Left renal pelvis (tissue), 4 donors: ENCODE results near the gene DEK. TPM values are rescaled to one million over a fixed set of nuclear protein-coding genes. Genes with fewer than 3 reads are reported as not detected.
"Not testable (repeated sequence)": the region's sequence is repeated elsewhere in the genome, so short reads cannot be mapped to it uniquely, and the experiment has no call there.

ENCODE experiments used
- DNase-seq, 4 donors: peaks; one replicate each; pipeline ENCODE4 v3.0.0-alpha.2; 2013; ENCODE audit warnings: low read depth in 4 of 4, low spot score in 3 of 4
- polyA plus RNA-seq, 4 donors: library from polyadenylated mRNA; unstranded; fragments of 120-200 nt; gene quantifications; one replicate each; pipeline ENCODE4 v1.2.1, GENCODE V29; 2013; ENCODE audit not compliant: insufficient read length in 4 of 4

The DEK gene
- polyA plus RNA-seq, 4 donors: 190 to 256 (median 209) TPM

DNA sequence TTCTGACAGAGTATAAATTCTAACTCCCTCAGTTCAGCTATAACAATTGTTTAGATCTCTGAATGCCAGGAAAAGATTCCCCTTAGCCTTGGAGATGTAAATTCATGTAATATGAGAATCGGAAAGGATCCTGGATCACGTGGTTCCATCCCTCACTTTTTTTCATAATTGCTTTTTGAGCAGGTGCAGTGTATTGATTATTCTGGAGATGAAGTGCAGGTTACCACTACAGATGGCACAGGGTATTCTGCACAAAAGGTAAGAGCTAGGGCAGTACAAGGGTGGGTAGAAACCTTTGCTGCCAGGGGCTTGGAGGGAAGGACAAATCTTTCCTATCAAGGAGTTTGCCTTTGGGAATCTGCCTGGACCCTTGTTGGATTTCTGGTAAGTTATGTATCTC lies 56.4 kb downstream of the DEK start:
- no peak for DNase-seq

DNA sequence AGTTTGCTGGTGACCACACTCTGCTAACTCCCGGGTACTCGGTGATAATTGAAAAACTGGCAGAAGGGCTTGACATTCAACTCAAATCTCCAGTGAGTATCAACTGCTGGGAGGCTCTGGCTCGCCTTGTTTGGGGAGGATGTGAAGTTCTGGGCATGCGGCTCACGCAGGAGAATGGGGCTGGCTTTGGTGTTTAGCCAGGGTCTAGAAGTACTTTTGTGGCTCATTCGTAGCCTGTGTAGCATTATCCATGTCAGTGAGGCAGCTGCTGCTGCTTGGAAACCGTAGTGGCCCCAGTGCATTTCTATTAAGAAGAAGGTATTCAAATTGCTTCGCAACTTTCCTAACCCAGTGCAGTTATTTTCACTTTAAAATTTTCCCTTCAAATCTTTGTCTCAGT lies 56.9 kb downstream of the DEK start:
- no peak for DNase-seq

DNA sequence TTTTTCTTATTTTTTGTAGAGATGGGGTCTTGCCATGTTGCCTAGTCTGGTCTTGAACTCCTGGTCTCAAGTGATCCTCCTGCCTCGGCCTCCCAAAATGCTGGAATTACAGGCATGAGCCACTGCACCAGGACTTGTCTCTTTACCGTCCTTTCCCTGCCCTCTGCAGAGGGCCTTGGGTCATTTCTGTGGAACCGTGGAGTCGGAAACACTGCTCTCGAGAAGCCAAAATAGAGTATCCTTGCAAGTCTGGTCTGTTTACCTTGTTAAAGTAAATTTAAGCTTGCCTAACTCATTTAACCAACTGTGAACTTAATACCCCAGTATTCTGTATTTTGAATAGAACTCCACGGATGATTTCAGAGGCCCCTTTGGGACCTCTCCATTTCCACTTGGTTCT lies 57.7 kb downstream of the DEK start:
- no peak for DNase-seq

DNA sequence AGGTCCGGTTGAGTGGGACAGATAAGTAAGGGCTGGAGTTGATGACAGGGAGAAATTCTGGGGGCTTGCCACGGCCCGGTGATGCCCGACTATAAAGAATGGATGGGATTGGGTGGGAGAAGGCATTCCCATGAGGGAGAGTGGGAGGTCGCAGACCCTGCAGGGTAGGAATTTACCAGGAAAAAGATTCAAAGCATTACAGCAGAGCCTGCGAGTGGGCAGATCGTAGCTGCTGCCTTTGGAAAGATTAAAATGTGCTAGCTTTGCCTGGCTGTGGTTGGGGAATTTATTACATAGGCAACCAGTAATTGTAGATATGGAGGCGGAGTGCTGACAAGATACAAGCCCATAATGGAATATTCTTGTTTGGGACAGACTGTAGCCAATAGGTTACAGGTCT lies 59.6 kb downstream of the DEK start:
- DNase-seq: no peak

DNA sequence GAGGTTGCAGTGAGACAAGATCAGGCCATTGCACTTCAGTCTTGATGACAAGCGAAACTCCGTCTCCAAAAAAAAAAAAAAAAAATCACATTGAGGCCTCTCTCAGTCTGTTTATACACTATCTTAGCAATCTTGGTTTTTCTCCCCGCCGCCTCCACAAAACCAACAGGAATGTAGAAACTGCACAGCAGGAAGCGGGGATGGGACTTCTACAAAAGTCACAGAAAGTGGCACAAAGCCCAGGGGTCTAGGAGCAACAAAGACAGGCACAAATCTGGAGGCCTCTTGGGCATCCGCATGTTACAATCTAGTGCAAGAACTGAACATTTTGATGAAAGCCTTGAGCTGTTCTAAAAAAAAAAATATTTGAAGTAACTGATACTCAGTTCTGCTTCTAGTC lies 60.5 kb downstream of the DEK start:
- no peak for DNase-seq

DNA sequence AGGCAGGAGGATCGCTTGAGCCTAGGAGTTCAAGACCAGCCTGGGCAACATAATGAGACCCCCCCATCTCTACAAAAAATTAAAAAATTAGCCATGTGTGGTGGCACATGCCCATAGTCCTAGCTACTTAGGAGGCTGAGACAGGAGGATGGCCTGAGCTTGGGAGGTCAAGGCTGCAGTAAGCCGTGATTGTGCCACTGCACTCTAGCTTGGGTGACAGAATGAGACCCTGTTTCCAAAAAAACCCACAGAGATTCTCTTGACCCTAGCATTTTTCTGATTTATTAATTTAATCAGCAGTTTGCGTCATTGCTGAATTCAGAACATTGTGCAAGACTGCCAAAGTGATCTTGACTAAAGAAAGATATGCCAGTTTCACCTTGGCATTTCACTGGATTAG lies 72.3 kb downstream of the DEK start:
- DNase-seq: no peak

DNA sequence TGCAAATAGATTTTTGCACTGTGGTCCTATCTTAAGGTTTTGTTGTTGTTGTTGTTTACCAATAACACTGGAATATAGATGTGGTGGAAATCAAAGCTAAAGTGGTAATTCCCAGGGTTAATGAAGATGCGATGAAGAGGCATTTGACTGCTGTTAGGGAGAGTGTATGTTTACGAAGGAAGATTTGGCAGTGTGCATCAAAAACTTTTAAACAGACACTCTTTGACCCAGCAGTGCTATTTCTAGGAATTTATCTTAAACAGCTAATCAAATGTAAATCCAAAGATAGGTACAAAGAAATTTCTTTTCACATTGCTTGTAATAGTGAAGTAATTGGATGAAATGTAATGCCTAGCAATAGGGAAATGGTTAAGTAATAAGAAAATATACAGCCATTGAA lies 75.1 kb downstream of the DEK start:
- no peak for DNase-seq

DNA sequence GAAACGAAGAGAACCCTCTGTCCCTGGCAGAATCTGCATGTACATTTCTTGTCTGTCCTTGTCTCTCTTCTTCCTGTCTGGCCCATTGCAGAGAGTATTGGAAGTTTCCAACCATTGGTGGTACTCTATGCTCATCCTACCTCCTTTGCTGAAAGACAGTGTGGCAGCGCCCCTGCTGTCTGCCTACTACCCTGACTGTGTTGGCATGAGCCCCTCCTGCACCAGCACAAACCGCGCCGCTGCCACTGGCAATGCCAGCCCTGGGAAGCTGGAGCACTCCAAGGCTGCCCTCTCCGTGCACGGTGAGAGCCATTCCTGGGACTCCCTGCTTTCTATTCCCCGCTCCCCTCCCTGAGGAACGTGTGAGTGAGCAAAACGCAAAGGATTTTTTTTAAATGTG lies 76.6 kb downstream of the DEK start:
- no peak for DNase-seq

DNA sequence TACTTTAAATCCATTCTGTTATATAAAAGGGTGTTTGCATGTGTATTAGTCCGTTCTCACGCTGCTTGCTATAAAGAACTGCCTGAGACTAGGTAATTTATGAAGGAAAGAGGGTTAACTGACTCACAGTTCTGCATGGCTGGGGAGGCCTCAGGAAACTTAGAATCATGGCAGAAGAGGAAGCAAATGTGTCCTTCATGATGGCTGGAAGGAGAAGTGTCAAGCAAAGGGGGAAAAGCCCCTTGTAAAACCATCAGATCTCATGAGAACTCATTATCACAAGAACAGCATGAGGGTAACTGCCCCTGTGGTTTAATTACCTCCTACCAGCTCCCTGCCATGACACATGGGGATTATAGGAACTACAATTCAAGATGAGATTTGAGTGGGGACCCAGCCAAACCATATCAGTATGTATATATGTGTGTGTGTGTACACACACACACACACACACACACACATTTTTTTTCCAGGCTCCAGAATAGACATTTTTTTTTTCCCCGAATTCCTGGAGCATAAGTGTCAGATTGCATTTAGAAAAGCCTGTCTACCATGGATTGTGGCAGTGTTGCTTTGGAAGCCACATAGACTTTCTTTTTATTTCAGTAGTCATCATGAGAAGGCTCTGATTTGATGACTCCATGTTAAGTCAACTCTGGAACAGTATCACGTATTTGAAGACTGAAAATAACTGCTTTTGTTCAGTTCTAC lies 77.6 kb downstream of the DEK start:
- DNase-seq: no peak

DNA sequence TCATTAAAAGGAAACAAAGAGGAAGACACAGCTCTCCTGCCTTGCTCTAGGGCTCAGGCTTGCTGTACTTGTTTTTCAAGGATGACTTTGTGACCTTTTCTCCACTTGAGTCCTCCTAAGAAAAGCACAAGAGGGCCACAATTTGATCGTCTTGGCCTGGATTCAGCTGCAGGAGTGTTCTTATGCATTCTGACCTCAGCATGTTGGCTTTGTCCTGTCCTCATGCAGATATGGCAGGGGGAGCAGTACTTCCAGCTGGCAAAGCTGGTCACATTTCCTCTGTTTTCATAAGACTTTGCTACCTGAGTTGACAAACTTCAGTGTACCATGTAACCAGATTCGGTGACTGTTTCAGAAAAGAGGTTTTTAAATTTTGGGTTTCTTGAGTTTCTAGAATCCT lies 78.3 kb downstream of the DEK start:
- no peak for DNase-seq

DNA sequence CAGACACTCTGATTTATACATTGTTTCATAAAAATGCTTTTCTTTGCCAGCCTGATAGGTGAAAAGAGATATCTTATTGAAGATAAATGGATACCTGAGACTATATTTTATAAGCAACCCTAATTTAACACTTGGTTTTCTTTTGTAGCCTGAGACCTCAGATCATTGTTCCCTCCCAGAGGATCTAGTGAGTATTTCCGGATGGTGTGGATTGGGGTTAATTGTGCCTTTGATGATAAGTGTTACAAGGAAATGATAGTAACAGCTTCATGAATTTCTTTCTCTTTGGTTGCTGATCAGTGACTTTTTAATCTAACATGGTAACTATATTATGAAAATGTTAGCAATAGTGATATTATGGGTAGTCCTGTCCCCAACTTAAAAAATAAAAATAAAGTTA lies 78.7 kb downstream of the DEK start:
- DNase-seq: no peak

DNA sequence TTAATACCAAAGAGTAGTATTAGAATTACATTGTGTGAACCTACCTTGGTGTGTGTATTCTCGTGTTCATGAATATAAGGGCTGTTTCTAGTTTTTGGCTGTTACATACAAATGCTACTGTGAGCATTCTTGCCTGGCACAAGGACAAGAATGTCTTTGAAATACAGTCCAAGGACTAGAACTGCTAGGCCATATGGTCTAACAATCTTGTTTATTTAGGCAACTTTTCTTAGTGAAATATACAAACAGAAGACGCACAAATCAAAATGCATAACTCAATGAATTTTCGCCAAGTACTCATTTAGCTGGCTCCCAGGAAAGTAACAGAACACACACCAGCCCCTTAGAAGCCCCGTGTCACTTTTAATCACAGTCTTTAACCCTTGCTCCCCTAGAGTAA lies 80.6 kb downstream of the DEK start:
- peak in 2 of 4 donors; percentile 11 to 12 for DNase-seq

DNA sequence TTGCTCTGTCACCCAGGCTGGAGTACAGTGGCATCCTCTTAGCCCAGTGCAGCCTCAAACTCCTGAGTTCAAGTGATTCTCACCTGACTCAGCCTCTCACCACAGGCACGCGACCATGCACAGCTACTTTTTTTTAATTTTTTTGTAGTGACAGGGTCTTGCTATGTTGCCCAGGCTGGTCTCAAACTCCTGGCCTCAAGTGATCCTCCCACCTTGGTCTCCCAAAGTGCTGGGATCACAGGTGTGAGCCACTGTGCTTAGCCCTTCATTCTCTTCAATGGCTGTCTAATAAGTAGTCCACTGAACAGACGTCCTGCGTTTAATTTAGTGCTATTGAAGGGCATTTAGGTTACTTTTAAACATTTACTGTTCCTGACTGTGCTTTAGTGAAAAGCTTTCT lies 81.8 kb downstream of the DEK start:
- DNase-seq: no peak

DNA sequence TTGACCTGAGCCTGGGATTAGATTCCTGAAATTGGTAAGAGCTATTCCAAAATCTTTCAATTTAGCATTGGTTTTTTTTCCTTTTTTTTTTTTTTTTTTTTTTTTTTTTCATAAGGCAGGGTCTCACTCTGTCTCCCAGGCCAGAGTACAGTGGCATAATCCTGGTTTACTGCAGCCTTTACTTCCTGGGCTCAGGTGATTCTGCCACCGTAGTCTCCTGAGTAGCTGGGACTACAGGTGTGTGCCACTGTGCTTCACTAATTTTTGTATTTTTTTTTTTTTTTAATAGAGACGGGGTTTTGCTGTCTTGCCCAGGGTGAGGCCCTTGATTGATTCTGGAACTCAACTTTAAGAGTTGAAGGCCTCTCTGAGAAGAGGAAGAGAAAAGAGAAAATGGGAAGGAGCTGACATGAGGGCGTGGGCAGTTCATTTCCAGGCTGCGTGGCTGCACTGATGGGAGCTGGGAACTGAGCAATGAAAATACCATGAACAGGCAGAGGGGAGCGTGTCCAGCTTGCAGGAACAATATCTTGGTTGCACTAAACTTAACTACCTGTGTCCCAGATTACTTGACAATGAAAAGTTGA lies 84.5 kb downstream of the DEK start:
- no peak for DNase-seq

DNA sequence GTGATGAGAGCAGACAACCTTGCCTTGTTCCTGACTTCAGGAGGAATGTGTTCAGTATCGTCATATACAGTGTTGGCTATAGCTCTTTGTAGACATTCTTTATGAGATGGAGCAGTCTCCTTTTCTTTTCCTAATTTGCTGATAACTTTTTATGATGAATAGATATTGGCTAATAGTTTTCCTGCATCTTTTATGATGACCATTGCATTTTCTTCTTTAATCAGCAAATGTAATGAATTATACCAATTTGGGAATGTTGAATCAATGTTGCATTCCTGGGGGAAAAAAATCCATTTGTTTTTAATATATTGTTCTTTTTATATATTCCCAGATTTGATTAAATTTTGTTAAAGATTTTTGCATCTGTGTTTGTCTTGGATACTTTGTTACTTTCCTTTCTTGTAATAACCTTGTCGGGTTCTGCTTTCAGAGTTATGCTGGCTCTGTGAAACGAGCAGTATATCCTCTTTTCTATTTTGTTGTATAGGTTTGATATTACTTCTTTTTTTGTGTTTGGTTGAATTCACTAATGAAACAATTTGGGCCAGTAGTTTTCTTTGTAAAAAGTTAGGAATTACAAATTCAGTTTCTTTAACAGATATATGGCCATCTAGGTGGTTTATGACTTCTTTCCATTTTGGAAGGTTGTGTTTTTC lies 85.2 kb downstream of the DEK start:
- DNase-seq: no peak

DNA sequence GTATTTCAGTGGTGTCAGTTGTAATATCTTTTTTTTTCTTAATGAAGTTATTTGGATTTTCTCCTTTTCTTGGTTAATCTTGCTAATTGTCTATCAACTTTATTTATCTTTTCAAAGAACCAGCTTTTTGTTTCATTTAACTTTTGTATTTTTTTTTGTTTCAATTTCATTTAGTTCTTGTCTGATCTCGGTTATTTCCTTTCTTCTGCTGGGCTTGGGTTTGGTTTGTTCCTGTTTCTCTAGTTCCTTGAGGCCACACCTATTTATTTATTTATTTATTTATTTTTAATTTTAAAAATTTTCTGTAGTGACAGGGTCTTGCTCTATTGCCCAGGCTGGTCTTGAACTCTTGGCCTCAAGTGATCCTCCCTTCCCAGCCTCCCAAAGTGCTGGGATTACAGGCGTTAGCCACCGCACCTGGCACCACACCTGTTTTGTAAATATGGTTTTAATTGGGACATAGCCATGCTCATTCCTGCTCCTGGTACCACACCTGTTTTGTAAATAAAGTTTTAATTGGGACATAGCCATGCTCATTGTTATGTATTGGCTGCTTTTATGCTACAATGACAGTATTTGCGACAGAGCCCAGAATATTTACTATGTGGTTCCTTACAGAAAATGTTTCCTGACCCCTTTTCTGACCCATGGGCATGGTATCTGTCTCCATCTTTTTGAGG lies 86.9 kb downstream of the DEK start:
- no peak for DNase-seq

DNA sequence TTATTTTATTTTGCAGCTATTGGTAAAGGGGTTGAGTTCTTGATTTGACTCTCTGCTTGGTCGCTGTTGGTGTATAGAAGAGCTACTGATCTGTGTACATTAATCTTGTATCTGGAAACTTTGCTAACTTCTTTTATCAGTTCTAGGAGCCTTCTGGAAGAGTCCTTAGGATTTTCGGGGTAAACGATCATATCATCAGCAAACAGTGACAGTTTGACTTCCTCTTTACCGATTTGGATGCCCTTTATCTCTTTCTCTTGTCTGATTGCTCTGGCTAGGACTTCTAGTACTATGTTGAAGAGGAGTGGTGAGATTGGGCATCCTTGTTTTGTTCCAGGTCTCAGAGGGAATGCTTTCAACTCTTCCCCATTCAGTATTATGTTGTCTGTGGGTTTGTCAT lies 88.1 kb downstream of the DEK start:
- not testable (repeated sequence) for DNase-seq

Other genes with a start within 250 kb of the DEK start
- gene NHLRC1, start 141.9 kb downstream of the DEK start, polyA plus RNA-seq: 1 to 10 TPM; 1.5 to 2.4 (median 2.1) TPM
- gene TPMT, start 109.5 kb downstream of the DEK start, polyA plus RNA-seq: 10 to 100 TPM in 3 of 4 donors, 1 to 10 TPM in 1; 6.3 to 28.9 (median 25.1) TPM
- 10 to 100 TPM; 17.3 to 22.9 (median 19.5) TPM for gene KDM1B, start 109.1 kb downstream of the DEK start, polyA plus RNA-seq
- gene RNF144B, start 122.8 kb upstream of the DEK start, polyA plus RNA-seq: 10 to 100 TPM in 3 of 4 donors, 1 to 10 TPM in 1; 1.7 to 19.5 (median 18.7) TPM